Caco-2 (cell line): ENCODE results near the gene PLXNA4. TPM values are rescaled to one million over a fixed set of nuclear protein-coding genes. Genes with fewer than 3 reads are reported as not detected.

ENCODE experiments used
- BruUV-seq: library from RNA; stranded (reverse); fragments of 400-500 nt; replicated peaks from 2 replicates; lab custom pipeline; 2021; lab: Mats Ljungman, UMichigan
- CTCF ChIA-PET: fragments of 300-600 bp; sonication (Branson Sonifier 250); formaldehyde crosslinking; loops from one replicate; lab custom pipeline; 2022; ENCODE audit warnings: antibody characterized with exemption; lab: Charles Lee
- POLR2A ChIA-PET: fragments of 300-600 bp; sonication (Branson Sonifier 250); formaldehyde crosslinking; loops from one replicate; lab custom pipeline; 2022; ENCODE audit warnings: antibody characterized with exemption; lab: Charles Lee
- DNase-seq, 2 experiments: peaks; one replicate each; pipeline versions ENCODE4 v3.0.0 to v3.0.0-alpha.2; 2020 to 2022
- H3K27me3 ChIP-seq: replicated peaks from 2 replicates; pipeline ENCODE4 v1.6.0; 2011; ENCODE audit warnings: low read length; ENCODE audit not compliant: control insufficient read depth, insufficient read depth
- H3K36me3 ChIP-seq: 2 replicates; pipeline ENCODE4 v1.5.1; 2011; ENCODE audit warnings: low read length; ENCODE audit not compliant: control insufficient read depth, insufficient read depth
- H3K4me1 ChIP-seq: fragments of 250-450 bp; sonication (Bioruptor Pico); 2 replicates; pipeline ENCODE4 v1.5.1; 2020; ENCODE audit warnings: mild to moderate bottlenecking
- H3K4me3 ChIP-seq: 2 replicates; pipeline ENCODE4 v1.5.1; 2011; ENCODE audit warnings: low read depth, mild to moderate bottlenecking, control low read depth, low read length
- H3K9me3 ChIP-seq: fragments of 250-450 bp; sonication (Bioruptor Pico); 2 replicates; pipeline ENCODE4 v1.5.1; 2020; ENCODE audit warnings: mild to moderate bottlenecking, moderate library complexity
- H3K27ac Mint-ChIP-seq: one replicate; pipeline ENCODE4 v1.8.0; 2022; ENCODE audit warnings: mixed read lengths; ENCODE audit not compliant: unreplicated experiment
- H3K27me3 Mint-ChIP-seq: one replicate; pipeline ENCODE4 v1.8.0; 2022; ENCODE audit warnings: mixed read lengths; ENCODE audit not compliant: insufficient read depth, unreplicated experiment
- H3K36me3 Mint-ChIP-seq: one replicate; pipeline ENCODE4 v1.8.0; 2022; ENCODE audit warnings: mild to moderate bottlenecking, mixed read lengths; ENCODE audit not compliant: insufficient read depth, unreplicated experiment
- H3K4me1 Mint-ChIP-seq: one replicate; pipeline ENCODE4 v1.8.0; 2022; ENCODE audit warnings: low read depth, mixed read lengths; ENCODE audit not compliant: unreplicated experiment
- H3K4me3 Mint-ChIP-seq: one replicate; pipeline ENCODE4 v1.8.0; 2022; ENCODE audit warnings: mild to moderate bottlenecking, moderate library complexity, mixed read lengths; ENCODE audit not compliant: unreplicated experiment
- H3K9me3 Mint-ChIP-seq: one replicate; pipeline ENCODE4 v1.8.0; 2022; ENCODE audit warnings: mixed read lengths; ENCODE audit not compliant: unreplicated experiment
- CTCF ChIP-seq, 2 experiments: fragments of 200-600 bp in 1 of 2; IDR thresholded peaks; 1 replicate in 1 of 2; 2 replicates in 1 of 2; pipeline versions ENCODE4 v1.5.1 to v1.8.0; 2011 to 2022; ENCODE audit warnings: antibody characterized with exemption in 1 of 2, control low read depth in 1 of 2, inconsistent platforms in 1 of 2, low read depth in 1 of 2, low read length in 1 of 2, mild to moderate bottlenecking in 1 of 2, moderate library complexity in 1 of 2; ENCODE audit not compliant: insufficient read depth in 1 of 2, severe bottlenecking in 1 of 2, unreplicated experiment in 1 of 2
- intact Hi-C: fragments of 100-400 bp; cut with micrococcal nuclease; formaldehyde crosslinking; loops from one replicate; pipeline ENCODE4 v1.10.0; 2022; ENCODE audit not compliant: unreplicated experiment
- total RNA-seq: library from RNA; stranded (reverse); gene quantifications from 2 replicates; pipeline ENCODE4 v1.2.3, GENCODE V29; 2022

The PLXNA4 gene
- total RNA-seq, 1 experiment from 2014 or later, result 0.43 TPM

- Mint-ChIP-seq H3K27me3 (no peaks in the 10 kb centered on the region), H3K27ac (no peak overlapping the region), H3K4me3 (no peak overlapping the region), H3K9me3 (no peaks in the 10 kb centered on the region), H3K4me1 (no peaks in the 10 kb centered on the region), H3K36me3 (no peaks in the 10 kb centered on the region)
- H3K4me1 ChIP-seq, result no peaks in the 10 kb centered on the region
- H3K27me3 ChIP-seq, result no peaks in the 10 kb centered on the region
- BruUV-seq, result no TSS peak
- no peaks in the 10 kb centered on the region for H3K36me3 ChIP-seq
- ChIA-PET POLR2A (no interaction called here), CTCF (no interaction called here)
- H3K9me3 ChIP-seq, result no peaks in the 10 kb centered on the region
- no peak for DNase-seq
- TF ChIP-seq CTCF (IDR thresholded peaks at IDR 0.05; ENCODE audit: insufficient read depth in 1 of 2, low read depth in 1 of 2, low read length in 1 of 2, severe bottlenecking in 1 of 2, unreplicated experiment in 1 of 2), result no peak
- intact Hi-C loops, result no loop called here
- H3K4me3 ChIP-seq, result no peak overlapping the region
Observed at GRCh38 chr7:132256721-132257212, 319.5 kb downstream of the PLXNA4 start.

DNA sequence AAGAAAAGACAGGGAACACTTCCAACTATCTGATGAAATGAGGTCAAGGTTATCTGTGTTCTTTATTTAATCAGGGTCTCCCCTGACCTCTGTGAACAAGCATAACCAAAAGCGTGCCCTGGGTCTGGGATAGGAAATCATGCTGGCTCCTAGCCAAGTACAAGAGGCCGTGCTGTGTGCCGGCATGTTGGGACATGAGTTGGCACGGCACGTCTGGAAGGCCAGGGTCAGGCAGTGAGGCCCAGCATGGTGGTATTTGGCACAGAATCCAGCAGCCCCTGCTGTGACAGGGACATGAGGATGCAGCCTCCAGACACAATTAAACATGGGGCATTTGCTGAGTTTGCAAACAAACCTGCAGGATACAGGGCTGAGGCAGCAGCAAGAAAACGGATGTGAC, 320.4 kb downstream of the PLXNA4 start:
- H3K27me3 ChIP-seq, result no peaks in the 10 kb centered on the region
- TF ChIP-seq CTCF (IDR thresholded peaks at IDR 0.05; ENCODE audit: insufficient read depth in 1 of 2, low read depth in 1 of 2, low read length in 1 of 2, severe bottlenecking in 1 of 2, unreplicated experiment in 1 of 2), result no peak
- no peaks in the 10 kb centered on the region for H3K36me3 ChIP-seq
- BruUV-seq, result no TSS peak
- H3K4me3 Mint-ChIP-seq, result no peak overlapping the region
- H3K4me1 Mint-ChIP-seq, result no peaks in the 10 kb centered on the region
- H3K9me3 Mint-ChIP-seq, result no peaks in the 10 kb centered on the region
- no peaks in the 10 kb centered on the region for H3K9me3 ChIP-seq
- no peak for DNase-seq
- H3K36me3 Mint-ChIP-seq, result no peaks in the 10 kb centered on the region
- peaks cover 5% of the 10 kb centered on the region; the same call in 1 of the 2 replicates for H3K4me1 ChIP-seq
- no peak overlapping the region for H3K27ac Mint-ChIP-seq
- H3K27me3 Mint-ChIP-seq, result no peaks in the 10 kb centered on the region
- ChIA-PET POLR2A (no interaction called here), CTCF (no interaction called here)
- intact Hi-C loops, result no loop called here
- H3K4me3 ChIP-seq, result no peak overlapping the region

DNA sequence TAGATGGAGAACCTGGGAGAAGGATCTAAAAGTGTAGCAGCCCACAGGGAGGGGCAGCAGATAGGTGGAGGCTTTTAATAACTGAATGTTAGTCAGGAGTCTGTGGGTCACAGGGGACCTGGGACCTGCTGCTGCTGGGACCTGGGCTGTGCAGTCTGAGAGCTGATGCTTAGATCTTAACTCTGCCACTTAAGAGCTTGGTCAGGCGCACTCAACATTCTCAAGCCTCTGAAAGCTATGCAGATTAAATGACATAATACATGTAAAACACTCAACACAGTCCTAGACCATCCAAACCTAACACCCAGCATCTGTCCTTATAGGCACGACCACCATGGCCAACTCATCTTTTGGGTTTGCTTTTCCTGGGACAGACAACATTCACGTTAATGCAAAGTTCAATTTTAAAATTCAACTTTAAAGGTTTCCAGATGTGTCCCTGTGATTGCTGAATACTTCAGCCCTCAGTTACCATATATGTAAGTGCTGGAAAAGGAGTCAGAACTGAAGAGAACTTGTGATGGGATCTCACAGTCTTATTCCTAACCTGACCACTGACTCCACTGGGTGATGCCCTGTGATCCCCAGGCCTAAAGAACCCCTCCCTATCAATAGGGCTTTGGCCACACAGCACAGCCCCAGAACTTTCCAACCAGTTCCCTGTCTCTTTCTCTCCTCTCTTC, 321.0 kb downstream of the PLXNA4 start:
- H3K4me3 ChIP-seq, result no peak overlapping the region
- Mint-ChIP-seq H3K27ac (no peak overlapping the region), H3K4me3 (no peak overlapping the region), H3K27me3 (no peaks in the 10 kb centered on the region), H3K4me1 (peaks cover 2% of the 10 kb centered on the region), H3K36me3 (no peaks in the 10 kb centered on the region), H3K9me3 (no peaks in the 10 kb centered on the region)
- no peak for DNase-seq
- H3K36me3 ChIP-seq, result no peaks in the 10 kb centered on the region
- ChIA-PET POLR2A (no interaction called here), CTCF (no interaction called here)
- intact Hi-C loops, result no loop called here
- no peaks in the 10 kb centered on the region for H3K9me3 ChIP-seq
- TF ChIP-seq CTCF (IDR thresholded peaks at IDR 0.05; ENCODE audit: insufficient read depth in 1 of 2, low read depth in 1 of 2, low read length in 1 of 2, severe bottlenecking in 1 of 2, unreplicated experiment in 1 of 2), result no peak
- BruUV-seq, result no TSS peak
- peaks cover 5% of the 10 kb centered on the region; the same call in 1 of the 2 replicates for H3K4me1 ChIP-seq
- H3K27me3 ChIP-seq, result no peaks in the 10 kb centered on the region
